Sigmoid colon (tissue), 7 donors: ENCODE results near the gene RAB13. TPM values are rescaled to one million over a fixed set of nuclear protein-coding genes. Genes with fewer than 3 reads are reported as not detected.

Experiments
- DNase-seq: peaks from one replicate; pipeline ENCODE4 v3.0.0-alpha.2; 2019
- H3K27ac ChIP-seq, 4 donors: fragments of 200-600 bp; sonication (generic); one replicate each; pipeline ENCODE4 v1.5.1; 2016 to 2019; ENCODE audit warnings: mild to moderate bottlenecking in 1 of 4
- H3K27me3 ChIP-seq, 3 donors: fragments of 200-600 bp; sonication (generic); one replicate each; pipeline ENCODE4 v1.5.1; 2019; ENCODE audit warnings: mild to moderate bottlenecking in 1 of 3
- H3K36me3 ChIP-seq, 4 donors: fragments of 200-600 bp; sonication (generic); one replicate each; pipeline ENCODE4 v1.5.1; 2016 to 2019
- H3K4me1 ChIP-seq, 4 donors: fragments of 200-600 bp; sonication (generic); one replicate each; pipeline ENCODE4 v1.5.1; 2017 to 2019
- H3K4me3 ChIP-seq, 4 donors: fragments of 200-600 bp; sonication (generic); one replicate each; pipeline ENCODE4 v1.5.1; 2017 to 2019; ENCODE audit warnings: mild to moderate bottlenecking in 2 of 4, moderate library complexity in 1 of 4
- H3K9me3 ChIP-seq, 4 donors: fragments of 200-600 bp in 3 of 4; sonication (generic) in 3 of 4; one replicate each; pipeline versions ENCODE4 v1.5.1 to v1.6.1; 2013 to 2019
- CTCF ChIP-seq, 4 experiments: fragments of 450-650 bp in 3 of 4; fragments of 200-600 bp in 1 of 4; IDR thresholded peaks; one replicate each; pipeline ENCODE4 v1.5.1; 2016 to 2019; ENCODE audit warnings: antibody characterized with exemption in 4 of 4, mild to moderate bottlenecking in 3 of 4, moderate library complexity in 2 of 4
- EP300 ChIP-seq, 4 donors: sonication (generic); formaldehyde crosslinking; IDR thresholded peaks; one replicate each; pipeline ENCODE4 v1.6.1; 2017; ENCODE audit warnings: antibody characterized with exemption in 4 of 4
- POLR2A ChIP-seq, 2 donors: fragments of 450-650 bp; IDR thresholded peaks; one replicate each; pipeline ENCODE4 v1.6.1; 2016; ENCODE audit warnings: antibody characterized with exemption in 2 of 2, mild to moderate bottlenecking in 2 of 2, moderate library complexity in 2 of 2
- POLR2AphosphoS5 ChIP-seq, 4 donors: sonication (generic); formaldehyde crosslinking; IDR thresholded peaks; one replicate each; pipeline ENCODE4 v1.6.1; 2017; ENCODE audit warnings: antibody characterized with exemption in 4 of 4
- WGBS, 2 donors: extraction: QIAGEN DNeasy Blood & Tissue Kit; methylation state at CpG; one replicate each; pipeline ENCODE4 v1.1.7; 2013; 5-methylcytosine and 5-hydroxymethylcytosine counted together
- intact Hi-C: fragments of 100-400 bp; cut with DNase I; formaldehyde crosslinking; loops from one replicate; pipeline ENCODE4 v1.15.1; 2023
- polyA plus RNA-seq, 3 donors: library from polyadenylated mRNA; stranded (reverse); fragments of 200-250 nt; gene quantifications; one replicate each; pipeline ENCODE4 v1.2.3, GENCODE V29; 2013
- total RNA-seq, 4 donors: library from RNA; depleted of rRNA; stranded (reverse); fragments of >200 nt; gene quantifications; one replicate each; pipeline ENCODE4 v1.1.0, GENCODE V29; 2016
- donor health status: healthy with polysubstance abuse.
- donor health status: Bipolar disorder and iron deficiency.
- donor health status: healthy.

The RAB13 gene
- total and polyA plus RNA-seq, 7 donors = 34.1 to 275 (median 72.8) TPM

- intact Hi-C loops = no loop called here
- peak within 1 kb of the TSS; percentile 76 to 99 (median 91) for H3K4me3 ChIP-seq
- WGBS, 2 donors = 0% methylated on average over 75 of the region's 75 CpGs
- TF ChIP-seq POLR2A (IDR thresholded peaks at IDR 0.05) = peak; percentile 77 to 85
- no peak for TF ChIP-seq CTCF (IDR thresholded peaks at IDR 0.05)
- TF ChIP-seq EP300 (IDR thresholded peaks at IDR 0.05) = no peak
- TF ChIP-seq POLR2AphosphoS5 (IDR thresholded peaks at IDR 0.05) = peak; percentile 82 to 96 (median 95)
- peaks cover 0 to 28% (median 23%) of the 10 kb centered on the region in 4 donors for H3K4me1 ChIP-seq
- H3K27ac ChIP-seq = peak within 1 kb of the TSS; percentile 92 to 96 (median 92)
- DNase-seq = peak; percentile 93
- peaks cover 0 to 57% (median 23%) of the 10 kb centered on the region in 4 donors for H3K36me3 ChIP-seq
- no peaks in the 10 kb centered on the region for H3K27me3 ChIP-seq
- no peaks in the 10 kb centered on the region for H3K9me3 ChIP-seq
Observed at GRCh38 chr1:153977250-153978240, 8.6 kb downstream of the RAB13 start, which contains the start of gene JTB. JTB (minus strand) TSS chr1:153977674; CDS start chr1:153977252, 422 bp downstream.

GRCh38 chr1:153976819-153977249 is 9.3 kb downstream of the RAB13 start:
- H3K4me1 ChIP-seq = peaks cover 0 to 28% (median 23%) of the 10 kb centered on the region in 4 donors
- no peaks in the 10 kb centered on the region for H3K27me3 ChIP-seq
- H3K4me3 ChIP-seq = peak overlapping the region; percentile 76 to 99 (median 91)
- TF ChIP-seq POLR2A (IDR thresholded peaks at IDR 0.05) (no peak), CTCF (IDR thresholded peaks at IDR 0.05) (no peak), POLR2AphosphoS5 (IDR thresholded peaks at IDR 0.05) (peak in 1 of 4 donors; percentile 6), EP300 (IDR thresholded peaks at IDR 0.05) (no peak)
- H3K36me3 ChIP-seq = peaks cover 0 to 50% (median 23%) of the 10 kb centered on the region in 4 donors
- intact Hi-C loops = no loop called here
- no peak for DNase-seq
- 1% methylated on average over 16 of the region's 16 CpGs for WGBS, 2 donors
- H3K27ac ChIP-seq = peak overlapping the region; percentile 92 to 96 (median 92)
- H3K9me3 ChIP-seq = no peaks in the 10 kb centered on the region

GRCh38 chr1:153973525-153973924 is 12.6 kb downstream of the RAB13 start:
- TF ChIP-seq POLR2A (IDR thresholded peaks at IDR 0.05) = no peak
- TF ChIP-seq CTCF (IDR thresholded peaks at IDR 0.05) = no peak
- no peak for TF ChIP-seq EP300 (IDR thresholded peaks at IDR 0.05)
- TF ChIP-seq POLR2AphosphoS5 (IDR thresholded peaks at IDR 0.05) = no peak
- intact Hi-C loops = no loop called here
- no peak for DNase-seq
- Histone ChIP-seq H3K4me3 (no peak overlapping the region), H3K36me3 (peaks cover 0 to 32% (median 23%) of the 10 kb centered on the region in 4 donors), H3K9me3 (no peaks in the 10 kb centered on the region), H3K27ac (no peak overlapping the region), H3K4me1 (peaks cover 0 to 28% (median 23%) of the 10 kb centered on the region in 4 donors), H3K27me3 (no peaks in the 10 kb centered on the region)
- WGBS, 2 donors = 85 to 86% methylated on average over 7 of the region's 7 CpGs

GRCh38 chr1:153973071-153973470 is 13.1 kb downstream of the RAB13 start:
- intact Hi-C loops = no loop called here
- no peak for TF ChIP-seq EP300 (IDR thresholded peaks at IDR 0.05)
- no peak for TF ChIP-seq POLR2AphosphoS5 (IDR thresholded peaks at IDR 0.05)
- TF ChIP-seq POLR2A (IDR thresholded peaks at IDR 0.05) = no peak
- no peak for TF ChIP-seq CTCF (IDR thresholded peaks at IDR 0.05)
- H3K4me3 ChIP-seq = no peak overlapping the region
- H3K4me1 ChIP-seq = peaks cover 0 to 28% (median 23%) of the 10 kb centered on the region in 4 donors
- no peaks in the 10 kb centered on the region for H3K9me3 ChIP-seq
- no peaks in the 10 kb centered on the region for H3K27me3 ChIP-seq
- H3K27ac ChIP-seq = no peak overlapping the region
- 94 to 97% methylated on average over 3 of the region's 3 CpGs for whole genome bisulfite sequencing, 2 donors
- peaks cover 0 to 32% (median 23%) of the 10 kb centered on the region in 4 donors for H3K36me3 ChIP-seq
- no peak for DNase-seq
